ENCODE results near the gene DAB1.

Gene DAB1

GRCh38 chr1:57421806-57422205 is 2.1 kb downstream of the DAB1 start:
- Histone ChIP-seq H3K27ac (no peak overlapping the region), H3K27me3 (ENCODE audit: control insufficient read depth, insufficient read depth, low read length) (no peaks in the 10 kb centered on the region), H3K4me2 (ENCODE audit: low read length) (no peak overlapping the region), H3K9ac (no peak overlapping the region), H3K4me1 (no peaks in the 10 kb centered on the region), H3K79me2 (no peaks in the 10 kb centered on the region), H3K9me3 (ENCODE audit: control insufficient read depth, low read length) (no peaks in the 10 kb centered on the region), H2AFZ (no peak overlapping the region), H3K4me3 (ENCODE audit: low read depth, low read length) (no peak overlapping the region), H3K36me3 (ENCODE audit: control insufficient read depth, insufficient read depth, low read length) (no peaks in the 10 kb centered on the region)
- TF ChIP-seq CTCF (IDR thresholded peaks at IDR 0.05): no peak

- Histone ChIP-seq H3K27me3 (ENCODE audit: control insufficient read depth, insufficient read depth, low read length) (no peaks in the 10 kb centered on the region), H3K9ac (no peak overlapping the region), H3K36me3 (ENCODE audit: control insufficient read depth, insufficient read depth, low read length) (no peaks in the 10 kb centered on the region), H3K4me2 (ENCODE audit: low read length) (no peak overlapping the region), H3K9me3 (ENCODE audit: control insufficient read depth, low read length) (no peaks in the 10 kb centered on the region), H2AFZ (no peak overlapping the region), H3K27ac (no peak overlapping the region), H3K4me3 (ENCODE audit: low read depth, low read length) (no peak overlapping the region), H3K79me2 (no peaks in the 10 kb centered on the region), H3K4me1 (no peaks in the 10 kb centered on the region)
- TF ChIP-seq CTCF (IDR thresholded peaks at IDR 0.05): no peak
These were observed 2.7 kb downstream of the DAB1 start for GRCh38 chr1:57420981-57421785.

- no peaks in the 10 kb centered on the region for H3K9me3 ChIP-seq (ENCODE audit: control insufficient read depth, low read length)
- no peak overlapping the region for H3K9ac ChIP-seq
- TF ChIP-seq CTCF (IDR thresholded peaks at IDR 0.05): no peak
- no peak overlapping the region for H3K4me2 ChIP-seq (ENCODE audit: low read length)
- H3K27me3 ChIP-seq (ENCODE audit: control insufficient read depth, insufficient read depth, low read length): no peaks in the 10 kb centered on the region
- H3K4me1 ChIP-seq: no peaks in the 10 kb centered on the region
- H3K27ac ChIP-seq: no peak overlapping the region
- no peak overlapping the region for H3K4me3 ChIP-seq (ENCODE audit: low read depth, low read length)
- H3K79me2 ChIP-seq: no peaks in the 10 kb centered on the region
- H2AFZ ChIP-seq: no peak overlapping the region
- H3K36me3 ChIP-seq (ENCODE audit: control insufficient read depth, insufficient read depth, low read length): no peaks in the 10 kb centered on the region
These were observed 4.9 kb downstream of the DAB1 start for GRCh38 chr1:57418971-57419370.

- H3K4me3 ChIP-seq (ENCODE audit: low read depth, low read length): no peak overlapping the region
- H3K27me3 ChIP-seq (ENCODE audit: control insufficient read depth, insufficient read depth, low read length): no peaks in the 10 kb centered on the region
- H2AFZ ChIP-seq: no peak overlapping the region
- H3K4me2 ChIP-seq (ENCODE audit: low read length): no peak overlapping the region
- no peaks in the 10 kb centered on the region for H3K79me2 ChIP-seq
- no peaks in the 10 kb centered on the region for H3K4me1 ChIP-seq
- TF ChIP-seq CTCF (IDR thresholded peaks at IDR 0.05): no peak
- no peak overlapping the region for H3K27ac ChIP-seq
- no peaks in the 10 kb centered on the region for H3K9me3 ChIP-seq (ENCODE audit: control insufficient read depth, low read length)
- no peaks in the 10 kb centered on the region for H3K36me3 ChIP-seq (ENCODE audit: control insufficient read depth, insufficient read depth, low read length)
- no peak overlapping the region for H3K9ac ChIP-seq
These were observed 12.6 kb downstream of the DAB1 start for GRCh38 chr1:57411262-57411661.

GRCh38 chr1:57410508-57410907 is 13.4 kb downstream of the DAB1 start:
- H2AFZ ChIP-seq: no peak overlapping the region

More at GRCh38 chr1:57410508-57410907, 13.4 kb downstream of the DAB1 start:
- Histone ChIP-seq H3K27me3 (ENCODE audit: control insufficient read depth, insufficient read depth, low read length) (no peaks in the 10 kb centered on the region), H3K27ac (no peak overlapping the region), H3K79me2 (no peaks in the 10 kb centered on the region), H3K4me1 (no peaks in the 10 kb centered on the region), H3K9me3 (ENCODE audit: control insufficient read depth, low read length) (no peaks in the 10 kb centered on the region), H3K4me2 (ENCODE audit: low read length) (no peak overlapping the region), H3K9ac (no peak overlapping the region), H3K36me3 (ENCODE audit: control insufficient read depth, insufficient read depth, low read length) (no peaks in the 10 kb centered on the region), H3K4me3 (ENCODE audit: low read depth, low read length) (no peak overlapping the region)
- TF ChIP-seq CTCF (IDR thresholded peaks at IDR 0.05): no peak
